GM19455 (cell line): Measurements from ENCODE around the gene COL6A3.
"Not testable (repeated sequence)": the region's sequence is repeated elsewhere in the genome, so short reads cannot be mapped to it uniquely, and the experiment has no call there.

ENCODE experiments used
- ATAC-seq: cut with Tn5 transposase; IDR thresholded peaks from one replicate; pipeline ENCODE4 v1.9.1; 2021; ENCODE audit not compliant: unreplicated experiment

The COL6A3 gene

GRCh38 chr2:237421542-237422116, 7.7 kb upstream of the COL6A3 start:
- no peak for ATAC-seq

- ATAC-seq: no peak
Measured at GRCh38 chr2:237418300-237418699, 4.3 kb upstream of the COL6A3 start.

DNA sequence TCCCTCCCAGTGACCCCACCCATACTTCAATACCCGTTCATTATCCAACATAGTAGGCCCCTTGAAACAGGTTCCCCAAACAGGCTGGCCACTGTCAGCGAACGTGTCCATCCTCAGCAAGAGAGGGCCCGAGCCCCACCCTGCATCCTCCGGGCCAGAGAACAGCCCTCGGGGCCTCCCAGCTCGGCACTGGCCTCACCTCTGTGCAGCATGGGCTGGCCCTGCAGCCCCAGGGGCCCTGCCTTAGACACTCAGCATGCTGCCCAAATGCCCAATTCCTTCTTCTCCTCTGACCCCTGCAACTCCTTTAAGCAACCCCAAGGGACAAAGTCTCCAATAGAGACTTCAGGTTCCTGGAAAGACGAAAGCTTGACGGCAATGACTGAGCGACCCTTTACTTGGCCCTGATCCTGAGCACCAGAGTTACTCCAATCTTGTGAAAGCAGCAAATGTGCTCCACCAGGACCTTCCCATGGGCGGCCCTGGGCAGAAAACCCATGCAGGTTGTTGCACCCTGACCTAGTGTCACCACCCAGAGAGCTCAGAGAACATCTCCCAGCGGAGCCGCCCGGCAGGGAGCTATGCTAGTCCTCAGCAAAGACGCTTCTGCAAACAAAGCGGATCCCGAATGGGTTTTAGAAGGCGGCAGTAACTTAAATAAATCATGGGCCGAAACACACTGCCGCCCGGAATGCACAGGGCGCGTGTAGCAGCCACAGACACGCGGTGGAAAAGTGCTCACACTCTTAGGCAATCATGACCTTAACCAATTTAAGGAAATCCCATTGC, 782 bp downstream of the COL6A3 start:
- ATAC-seq: no peak

GRCh38 chr2:237412646-237412987, 1.3 kb downstream of the COL6A3 start:
- no peak for ATAC-seq

DNA sequence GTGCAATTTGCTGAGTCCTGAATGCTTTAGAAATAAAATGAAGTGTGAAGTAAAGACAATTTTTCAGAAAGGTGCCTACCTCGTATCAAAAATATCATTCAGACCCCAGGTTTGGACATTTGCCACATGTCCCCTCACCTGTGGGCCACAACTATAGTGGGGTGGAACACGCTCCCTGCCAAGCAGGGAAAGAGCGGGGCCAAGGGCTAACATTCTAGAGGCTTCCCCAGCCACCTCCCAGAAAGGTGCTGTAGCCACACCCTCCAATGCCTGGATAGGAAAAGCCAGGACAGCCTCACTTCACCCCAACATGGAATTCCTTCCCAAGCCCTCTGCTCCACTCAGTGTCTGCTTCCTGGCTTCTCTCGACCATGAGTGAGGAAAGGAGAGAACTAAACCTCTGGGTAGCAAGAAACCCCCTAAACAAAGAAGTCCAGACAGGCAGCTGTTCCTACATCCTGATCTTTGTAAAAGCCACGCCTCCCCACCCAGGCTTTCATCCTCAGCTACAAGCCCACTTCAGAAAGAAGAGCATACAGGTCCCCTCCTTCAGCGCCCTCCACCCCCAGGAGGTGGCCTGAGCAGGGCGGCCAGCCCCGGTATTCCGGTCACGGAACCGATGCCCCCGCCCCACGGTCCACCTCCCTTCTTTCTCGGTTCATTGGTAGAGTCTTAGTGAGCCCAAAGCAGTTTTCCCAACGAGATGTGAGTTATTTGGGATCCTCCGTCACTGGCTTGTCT, 2.1 kb downstream of the COL6A3 start:
- no peak for ATAC-seq

GRCh38 chr2:237411092-237411601, 2.8 kb downstream of the COL6A3 start:
- no peak for ATAC-seq

GRCh38 chr2:237409263-237409662, 4.7 kb downstream of the COL6A3 start:
- ATAC-seq: not testable (repeated sequence)

- no peak for ATAC-seq
Measured at GRCh38 chr2:237408335-237409000, 5.5 kb downstream of the COL6A3 start.

DNA sequence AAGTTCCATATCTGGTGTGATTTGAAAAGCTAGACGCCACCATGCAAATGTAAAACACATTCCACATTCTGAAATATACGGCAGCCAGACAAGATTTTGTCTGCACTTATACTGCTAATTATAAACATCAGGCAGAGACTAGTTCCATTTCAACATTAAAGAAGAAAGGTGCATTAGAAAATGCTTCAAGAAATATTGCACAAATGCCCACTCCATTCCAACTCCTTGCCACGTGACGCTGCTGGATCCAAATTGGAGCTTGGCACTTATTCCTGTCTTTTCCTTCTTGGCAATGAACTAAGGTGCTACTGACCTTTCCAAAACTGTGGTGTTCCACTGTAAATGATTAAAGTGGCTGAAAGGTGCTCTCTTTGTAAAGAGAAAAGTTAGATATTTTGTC, 6.3 kb downstream of the COL6A3 start:
- no peak for ATAC-seq

DNA sequence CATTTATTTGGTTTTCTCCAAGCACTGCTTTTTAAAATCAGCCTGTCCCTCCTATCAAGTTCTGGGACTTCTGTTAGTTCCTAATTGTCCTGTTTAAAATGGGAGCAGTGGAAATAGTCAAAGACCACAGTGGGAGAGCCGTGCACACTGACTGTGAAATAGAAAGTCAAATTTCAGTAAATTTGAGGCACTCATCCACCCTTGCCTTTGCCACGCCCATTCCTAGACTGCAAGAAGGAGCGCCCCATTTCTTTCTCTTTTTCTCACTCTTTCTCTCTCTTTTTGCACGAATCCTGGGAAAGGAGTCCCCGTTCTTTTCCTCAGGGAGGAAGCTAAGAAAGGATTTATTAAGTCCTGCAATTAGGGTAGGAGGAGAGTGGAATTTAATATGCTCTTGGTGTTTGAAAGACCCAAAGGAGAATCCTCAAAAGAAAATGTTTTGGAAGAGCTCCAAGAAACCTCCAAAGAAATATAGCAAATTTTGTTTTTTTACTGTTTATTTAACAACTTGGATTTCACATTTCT, 7.5 kb downstream of the COL6A3 start:
- no peak for ATAC-seq

DNA sequence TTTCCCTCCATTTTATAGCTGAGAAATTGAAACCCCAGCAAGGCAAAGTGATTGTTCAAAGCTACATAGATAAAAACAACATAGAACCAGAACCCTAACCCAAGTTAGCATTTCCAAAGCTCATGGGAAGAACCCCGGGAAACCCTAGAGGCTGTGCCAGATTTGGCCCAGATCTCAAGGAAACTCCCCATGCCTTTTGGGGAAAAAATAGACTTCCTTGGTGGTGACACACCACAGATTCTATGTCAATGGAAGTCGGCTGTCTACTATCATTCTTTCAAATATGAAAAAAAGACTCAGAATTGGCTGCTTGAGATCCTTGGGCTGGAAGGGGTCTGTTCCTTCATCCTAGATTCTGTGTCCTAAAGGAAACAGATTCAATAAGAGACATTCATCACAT, 8.4 kb downstream of the COL6A3 start:
- no peak for ATAC-seq

GRCh38 chr2:237405006-237405559, 8.9 kb downstream of the COL6A3 start:
- no peak for ATAC-seq

DNA sequence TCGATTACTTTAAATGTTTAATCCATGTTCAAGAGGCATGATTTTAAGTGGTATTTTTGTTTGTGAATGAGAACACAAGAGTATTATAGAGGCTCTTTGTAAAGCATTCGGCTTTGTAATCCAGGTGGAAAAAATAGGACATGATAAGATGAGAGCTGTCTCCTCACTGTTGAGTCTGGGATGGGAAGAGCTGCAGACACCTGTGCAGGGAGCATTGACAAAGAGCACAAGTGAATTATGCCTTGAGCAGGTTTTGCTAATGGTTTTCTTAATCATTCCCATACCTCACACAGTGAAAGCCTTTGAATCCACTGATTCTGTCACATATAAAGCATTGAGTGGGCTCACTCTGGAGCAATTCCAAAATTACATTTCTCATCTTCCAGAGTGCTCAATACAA, 9.6 kb downstream of the COL6A3 start:
- ATAC-seq: no peak

- ATAC-seq: no peak
Measured at GRCh38 chr2:237403024-237403882, 10.7 kb downstream of the COL6A3 start.

GRCh38 chr2:237400199-237400598, 13.8 kb downstream of the COL6A3 start:
- ATAC-seq: no peak

DNA sequence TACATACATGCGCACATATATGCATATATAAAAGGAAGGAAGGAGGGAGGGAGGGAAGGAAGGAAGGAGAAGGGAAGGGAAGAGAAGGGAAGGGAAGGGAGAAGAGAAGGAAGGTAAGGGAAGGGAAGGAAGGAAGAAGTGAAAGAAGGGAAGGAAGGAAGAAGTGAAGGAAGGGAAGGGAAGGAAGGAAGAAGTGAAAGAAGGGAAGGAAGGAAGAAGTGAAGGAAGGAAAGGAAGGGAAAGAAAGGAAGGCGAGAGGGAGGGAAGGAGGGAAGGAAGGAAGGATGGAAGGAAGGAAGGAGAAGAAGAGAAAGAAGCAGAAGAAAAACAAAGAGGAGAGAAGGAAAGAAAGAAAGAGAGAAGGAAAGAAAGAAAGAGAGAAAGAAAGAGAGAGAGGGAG, 16.9 kb downstream of the COL6A3 start:
- ATAC-seq: no peak

DNA sequence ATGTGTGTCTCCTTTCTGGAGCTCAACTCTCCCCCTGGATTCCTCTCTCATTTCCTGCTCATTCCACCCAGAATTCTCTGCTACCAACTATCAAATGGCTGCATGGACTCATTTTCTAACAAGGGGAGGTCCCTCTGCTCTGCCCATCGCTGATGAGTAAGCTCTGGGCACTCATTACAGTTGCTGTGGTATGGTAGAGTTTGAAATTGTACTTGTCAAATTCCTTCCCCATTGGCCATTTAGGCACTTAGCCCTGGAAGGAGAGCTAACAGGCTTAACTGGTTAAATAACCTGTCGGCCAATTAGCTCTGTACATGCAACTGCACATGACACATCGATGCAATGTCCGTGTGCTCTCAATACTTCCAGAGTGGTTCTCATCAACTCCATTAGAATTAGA, 20.4 kb downstream of the COL6A3 start:
- no peak for ATAC-seq

DNA sequence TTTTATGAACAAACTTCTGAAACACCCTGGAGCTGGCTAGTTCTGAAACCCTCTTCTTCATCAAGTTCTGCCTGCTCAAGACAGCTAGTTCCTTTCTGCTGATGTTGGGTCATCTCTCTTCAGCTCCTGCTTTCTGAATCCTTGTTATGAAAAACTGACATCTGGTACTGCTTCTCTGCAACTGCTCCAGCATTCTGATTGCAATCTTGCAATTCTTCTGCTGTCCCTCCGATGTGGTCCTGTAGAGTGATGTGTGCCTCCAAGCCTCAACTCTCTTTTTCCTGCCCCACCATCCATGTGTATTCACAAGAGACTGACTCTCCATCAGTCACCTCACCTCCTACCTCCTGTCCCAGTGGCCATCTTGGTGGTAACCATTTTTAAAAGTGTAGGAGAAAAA, 21.8 kb downstream of the COL6A3 start:
- ATAC-seq: no peak

GRCh38 chr2:237391140-237391539, 22.8 kb downstream of the COL6A3 start:
- ATAC-seq: no peak

GRCh38 chr2:237390235-237390634, 23.7 kb downstream of the COL6A3 start:
- ATAC-seq: no peak
